ENCODE data around the gene CYP2R1. TPM values are rescaled to one million over a fixed set of nuclear protein-coding genes. Genes with fewer than 3 reads are reported as not detected.

Gene CYP2R1
- total and polyA plus RNA-seq, 2 of the 8 experiments (the other 6 are each of a cell fraction or from before 2014, with no cell fraction given): 8.3 to 12.9 TPM

- Histone ChIP-seq H3K27me3 (replicated peaks in 1 of 4; ENCODE audit: control insufficient read depth in 3 of 4, extremely low read depth in 1 of 4, insufficient read depth in 3 of 4, low read length in 3 of 4) (no peaks in the 10 kb centered on the region; a peak in 1 of 7 replicates), H4K5ac (ENCODE audit: insufficient read length, low read depth, low read length) (no peak overlapping the region), H3K9me3 (ENCODE audit: insufficient read depth in 2 of 2, low read depth in 1 of 2, low read length in 1 of 2) (no peaks in the 10 kb centered on the region), H3K14ac (ENCODE audit: insufficient read length) (no peak overlapping the region), H3K56ac (replicated peaks; ENCODE audit: insufficient read length, low read depth, low read length) (peak overlapping the region; percentile 57), H2BK15ac (ENCODE audit: low read length) (no peak overlapping the region), H2BK120ac (replicated peaks; ENCODE audit: low read depth, low read length) (no peak overlapping the region), H4K8ac (ENCODE audit: extremely low read depth, insufficient read depth, low read length) (no peak overlapping the region), H3K79me2 (ENCODE audit: control insufficient read depth in 1 of 2, insufficient read depth in 2 of 2, low read length in 2 of 2) (no peaks in the 10 kb centered on the region), H3K18ac (ENCODE audit: extremely low read depth, low read length) (no peak overlapping the region), H3K27ac (ENCODE audit: low read depth, low read length) (no peak overlapping the region), H2AK5ac (ENCODE audit: low read depth, low read length) (no peak overlapping the region), H3K36me3 (ENCODE audit: control insufficient read depth in 2 of 4, insufficient read depth in 4 of 4, low read length in 3 of 4) (peaks cover 0 to 3% (median 2%) of the 10 kb centered on the region in 4 experiments; a peak in 4 of 8 replicates), H2BK5ac (ENCODE audit: low read depth, low read length) (no peak overlapping the region), H4K20me1 (replicated peaks in 1 of 2; ENCODE audit: control insufficient read depth in 1 of 2, insufficient read depth in 2 of 2, low read length in 2 of 2) (no peaks in the 10 kb centered on the region), H2BK20ac (ENCODE audit: low read length) (no peak overlapping the region), H3K4me3 (ENCODE audit: extremely low read depth in 1 of 4, insufficient read depth in 2 of 4, low read depth in 3 of 4, low read length in 4 of 4) (no peak overlapping the region), H3K23me2 (ENCODE audit: low read depth, low read length) (no peaks in the 10 kb centered on the region), H3K4me1 (replicated peaks in 1 of 4; ENCODE audit: control insufficient read depth in 3 of 4, insufficient read depth in 4 of 4, low read length in 3 of 4) (no peaks in the 10 kb centered on the region), H3K4ac (replicated peaks; ENCODE audit: insufficient read length, low read depth, low read length) (no peak overlapping the region), H3K9ac (replicated peaks in 1 of 4; ENCODE audit: extremely low read depth in 1 of 4, low read depth in 3 of 4, low read length in 3 of 4) (no peak overlapping the region), H2BK12ac (ENCODE audit: low read depth, low read length) (no peak overlapping the region), H3K23ac (ENCODE audit: insufficient read length) (no peak overlapping the region), H3K4me2 (ENCODE audit: insufficient read depth in 1 of 2, low read depth in 2 of 2, low read length in 2 of 2) (no peak overlapping the region), H4K91ac (replicated peaks; ENCODE audit: insufficient read length, low read length) (no peak overlapping the region), H2AFZ (ENCODE audit: low read length) (no peak overlapping the region), H3K79me1 (ENCODE audit: low read depth, low read length) (no peaks in the 10 kb centered on the region)
- WGBS, 2 experiments (ENCODE audit: extremely low coverage in 1 of 2, insufficient coverage in 1 of 2, insufficient read length in 1 of 2, insufficient replicate concordance in 2 of 2, low coverage in 1 of 2, low lambda C conversion rate in 2 of 2, missing lambda C conversion rate in 1 of 2): 89 to 100% methylated on average over 1 to 5 of the region's 5 CpGs
- CTCF ChIA-PET (ENCODE audit: partially characterized antibody): no interaction called here
- DNase-seq (ENCODE audit: low read depth in 1 of 2, low spot score in 2 of 2) (no peak), FAIRE-seq (no peak)
- TF ChIP-seq KDM1A (IDR thresholded peaks at IDR 0.05; ENCODE audit: borderline replicate concordance, low read length): no peak
- no peak for TF ChIP-seq POLR2AphosphoS5 (IDR thresholded peaks at IDR 0.05; ENCODE audit: low read depth, low read length)
- TF ChIP-seq TEAD4 (IDR thresholded peaks at IDR 0.05; ENCODE audit: low read depth, low read length): no peak
- POLR2A ChIA-PET (ENCODE audit: partially characterized antibody): no interaction called here
Observed at GRCh38 chr11:14875163-14875562, 16.9 kb downstream of the CYP2R1 start.
